Caco-2 (cell line): Measurements from ENCODE around the gene DDX31. TPM values are rescaled to one million over a fixed set of nuclear protein-coding genes. Genes with fewer than 3 reads are reported as not detected.

ENCODE experiments used
- BruUV-seq: library from RNA; stranded (reverse); fragments of 400-500 nt; replicated peaks from 2 replicates; lab custom pipeline; 2021; lab: Mats Ljungman, UMichigan
- CTCF ChIA-PET: fragments of 300-600 bp; sonication (Branson Sonifier 250); formaldehyde crosslinking; loops from one replicate; lab custom pipeline; 2022; ENCODE audit warnings: antibody characterized with exemption; lab: Charles Lee
- POLR2A ChIA-PET: fragments of 300-600 bp; sonication (Branson Sonifier 250); formaldehyde crosslinking; loops from one replicate; lab custom pipeline; 2022; ENCODE audit warnings: antibody characterized with exemption; lab: Charles Lee
- DNase-seq, 2 experiments: peaks; one replicate each; pipeline versions ENCODE4 v3.0.0 to v3.0.0-alpha.2; 2020 to 2022
- H3K27me3 ChIP-seq: replicated peaks from 2 replicates; pipeline ENCODE4 v1.6.0; 2011; ENCODE audit warnings: low read length; ENCODE audit not compliant: control insufficient read depth, insufficient read depth
- H3K36me3 ChIP-seq: 2 replicates; pipeline ENCODE4 v1.5.1; 2011; ENCODE audit warnings: low read length; ENCODE audit not compliant: control insufficient read depth, insufficient read depth
- H3K4me1 ChIP-seq: fragments of 250-450 bp; sonication (Bioruptor Pico); 2 replicates; pipeline ENCODE4 v1.5.1; 2020; ENCODE audit warnings: mild to moderate bottlenecking
- H3K4me3 ChIP-seq: 2 replicates; pipeline ENCODE4 v1.5.1; 2011; ENCODE audit warnings: low read depth, mild to moderate bottlenecking, control low read depth, low read length
- H3K9me3 ChIP-seq: fragments of 250-450 bp; sonication (Bioruptor Pico); 2 replicates; pipeline ENCODE4 v1.5.1; 2020; ENCODE audit warnings: mild to moderate bottlenecking, moderate library complexity
- H3K27ac Mint-ChIP-seq: one replicate; pipeline ENCODE4 v1.8.0; 2022; ENCODE audit warnings: mixed read lengths; ENCODE audit not compliant: unreplicated experiment
- H3K27me3 Mint-ChIP-seq: one replicate; pipeline ENCODE4 v1.8.0; 2022; ENCODE audit warnings: mixed read lengths; ENCODE audit not compliant: insufficient read depth, unreplicated experiment
- H3K36me3 Mint-ChIP-seq: one replicate; pipeline ENCODE4 v1.8.0; 2022; ENCODE audit warnings: mild to moderate bottlenecking, mixed read lengths; ENCODE audit not compliant: insufficient read depth, unreplicated experiment
- H3K4me1 Mint-ChIP-seq: one replicate; pipeline ENCODE4 v1.8.0; 2022; ENCODE audit warnings: low read depth, mixed read lengths; ENCODE audit not compliant: unreplicated experiment
- H3K4me3 Mint-ChIP-seq: one replicate; pipeline ENCODE4 v1.8.0; 2022; ENCODE audit warnings: mild to moderate bottlenecking, moderate library complexity, mixed read lengths; ENCODE audit not compliant: unreplicated experiment
- H3K9me3 Mint-ChIP-seq: one replicate; pipeline ENCODE4 v1.8.0; 2022; ENCODE audit warnings: mixed read lengths; ENCODE audit not compliant: unreplicated experiment
- intact Hi-C: fragments of 100-400 bp; cut with micrococcal nuclease; formaldehyde crosslinking; loops from one replicate; pipeline ENCODE4 v1.10.0; 2022; ENCODE audit not compliant: unreplicated experiment
- total RNA-seq: library from RNA; stranded (reverse); gene quantifications from 2 replicates; pipeline ENCODE4 v1.2.3, GENCODE V29; 2022
- TF ChIP-seq, protein P1 (sequence below), 2 experiments: fragments of 200-600 bp in 1 of 2; IDR thresholded peaks; 1 replicate in 1 of 2; 2 replicates in 1 of 2; pipeline versions ENCODE4 v1.5.1 to v1.8.0; 2011 to 2022; ENCODE audit warnings: antibody characterized with exemption in 1 of 2, control low read depth in 1 of 2, inconsistent platforms in 1 of 2, low read depth in 1 of 2, low read length in 1 of 2, mild to moderate bottlenecking in 1 of 2, moderate library complexity in 1 of 2; ENCODE audit not compliant: insufficient read depth in 1 of 2, severe bottlenecking in 1 of 2, unreplicated experiment in 1 of 2

DDX31 gene
- total RNA-seq, 1 experiment from 2014 or later, result 23.1 TPM

DNA sequence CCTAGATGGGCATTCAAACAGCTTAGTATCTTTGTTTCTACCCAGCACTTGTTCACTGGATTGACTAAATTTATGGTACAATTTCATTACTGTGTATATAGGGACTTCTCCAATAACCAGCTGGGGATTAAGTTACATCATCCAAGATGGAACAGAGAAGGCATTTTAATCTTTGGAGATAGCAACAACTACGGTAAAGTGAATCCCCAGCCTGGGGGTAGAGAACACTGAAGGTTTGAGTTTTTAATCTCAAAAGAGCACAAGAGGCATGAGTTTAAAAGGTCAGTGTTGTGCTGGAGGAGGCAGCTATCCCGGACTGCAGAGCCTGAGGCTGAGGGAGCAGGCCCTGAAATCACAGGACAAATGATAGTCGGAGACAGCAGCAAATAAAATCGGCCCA, 28.6 kb downstream of the DDX31 start:
- Mint-ChIP-seq H3K4me3 (no peak overlapping the region), H3K27ac (no peak overlapping the region), H3K4me1 (no peaks in the 10 kb centered on the region), H3K36me3 (peaks cover 67% of the 10 kb centered on the region), H3K9me3 (no peaks in the 10 kb centered on the region), H3K27me3 (no peaks in the 10 kb centered on the region)
- ChIA-PET CTCF (no interaction called here), POLR2A (no interaction called here)
- Histone ChIP-seq H3K27me3 (no peaks in the 10 kb centered on the region), H3K9me3 (no peaks in the 10 kb centered on the region), H3K36me3 (peaks cover 2% of the 10 kb centered on the region), H3K4me3 (no peak overlapping the region), H3K4me1 (no peaks in the 10 kb centered on the region)
- no TSS peak for BruUV-seq
- DNase-seq, result no peak
- TF ChIP-seq, protein P1, sequence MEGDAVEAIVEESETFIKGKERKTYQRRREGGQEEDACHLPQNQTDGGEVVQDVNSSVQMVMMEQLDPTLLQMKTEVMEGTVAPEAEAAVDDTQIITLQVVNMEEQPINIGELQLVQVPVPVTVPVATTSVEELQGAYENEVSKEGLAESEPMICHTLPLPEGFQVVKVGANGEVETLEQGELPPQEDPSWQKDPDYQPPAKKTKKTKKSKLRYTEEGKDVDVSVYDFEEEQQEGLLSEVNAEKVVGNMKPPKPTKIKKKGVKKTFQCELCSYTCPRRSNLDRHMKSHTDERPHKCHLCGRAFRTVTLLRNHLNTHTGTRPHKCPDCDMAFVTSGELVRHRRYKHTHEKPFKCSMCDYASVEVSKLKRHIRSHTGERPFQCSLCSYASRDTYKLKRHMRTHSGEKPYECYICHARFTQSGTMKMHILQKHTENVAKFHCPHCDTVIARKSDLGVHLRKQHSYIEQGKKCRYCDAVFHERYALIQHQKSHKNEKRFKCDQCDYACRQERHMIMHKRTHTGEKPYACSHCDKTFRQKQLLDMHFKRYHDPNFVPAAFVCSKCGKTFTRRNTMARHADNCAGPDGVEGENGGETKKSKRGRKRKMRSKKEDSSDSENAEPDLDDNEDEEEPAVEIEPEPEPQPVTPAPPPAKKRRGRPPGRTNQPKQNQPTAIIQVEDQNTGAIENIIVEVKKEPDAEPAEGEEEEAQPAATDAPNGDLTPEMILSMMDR (IDR thresholded peaks at IDR 0.05; ENCODE audit: insufficient read depth in 1 of 2, low read depth in 1 of 2, low read length in 1 of 2, severe bottlenecking in 1 of 2, unreplicated experiment in 1 of 2), result no peak
- intact Hi-C loops, result no loop called here

DNA sequence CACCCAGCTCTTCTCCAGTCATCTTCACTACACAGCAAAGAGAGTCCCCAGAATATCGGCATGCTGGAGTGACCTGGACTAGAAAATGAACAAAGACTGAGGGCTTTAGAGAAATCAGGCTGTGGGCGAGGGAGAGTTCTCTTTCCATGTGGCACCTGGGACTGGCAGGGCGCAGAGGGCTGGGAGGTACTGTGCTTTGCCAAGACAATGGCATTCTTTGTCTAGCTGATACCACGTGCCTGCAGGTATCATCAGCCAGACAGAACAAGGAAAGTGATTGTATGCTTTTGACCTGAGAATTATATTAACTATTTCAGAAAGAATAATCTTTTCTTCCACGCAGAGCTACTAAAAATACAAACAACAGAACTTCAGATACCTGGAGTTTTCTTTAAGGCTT, 30.5 kb downstream of the DDX31 start:
- TF ChIP-seq, protein P1 (IDR thresholded peaks at IDR 0.05; ENCODE audit: insufficient read depth in 1 of 2, low read depth in 1 of 2, low read length in 1 of 2, severe bottlenecking in 1 of 2, unreplicated experiment in 1 of 2), result no peak
- Mint-ChIP-seq H3K4me1 (no peaks in the 10 kb centered on the region), H3K27ac (no peak overlapping the region), H3K4me3 (no peak overlapping the region), H3K9me3 (no peaks in the 10 kb centered on the region), H3K36me3 (peaks cover 63% of the 10 kb centered on the region), H3K27me3 (no peaks in the 10 kb centered on the region)
- Histone ChIP-seq H3K9me3 (no peaks in the 10 kb centered on the region), H3K36me3 (peaks cover 2% of the 10 kb centered on the region), H3K4me1 (no peaks in the 10 kb centered on the region), H3K4me3 (no peak overlapping the region), H3K27me3 (no peaks in the 10 kb centered on the region)
- intact Hi-C loops, result no loop called here
- ChIA-PET POLR2A (no interaction called here), CTCF (no interaction called here)
- DNase-seq, result no peak
- BruUV-seq, result no TSS peak

- Mint-ChIP-seq H3K9me3 (no peaks in the 10 kb centered on the region), H3K27ac (no peak overlapping the region), H3K4me1 (no peaks in the 10 kb centered on the region), H3K4me3 (no peak overlapping the region), H3K27me3 (no peaks in the 10 kb centered on the region), H3K36me3 (peaks cover 55% of the 10 kb centered on the region)
- BruUV-seq, result no TSS peak
- DNase-seq, result no peak
- Histone ChIP-seq H3K36me3 (peaks cover 2% of the 10 kb centered on the region), H3K4me3 (no peak overlapping the region), H3K4me1 (no peaks in the 10 kb centered on the region), H3K27me3 (no peaks in the 10 kb centered on the region), H3K9me3 (no peaks in the 10 kb centered on the region)
- TF ChIP-seq, protein P1 (IDR thresholded peaks at IDR 0.05; ENCODE audit: insufficient read depth in 1 of 2, low read depth in 1 of 2, low read length in 1 of 2, severe bottlenecking in 1 of 2, unreplicated experiment in 1 of 2), result no peak
- ChIA-PET CTCF (no interaction called here), POLR2A (no interaction called here)
- intact Hi-C loops, result no loop called here
Observed at GRCh38 chr9:132638240-132638639, 31.5 kb downstream of the DDX31 start.
